HEK293 (cell line): ENCODE measurements around the gene SLC39A11.

Experiments used
- CTCF ChIA-PET: fragments of 350-600 bp; formaldehyde crosslinking; extraction: SDS; loops from one replicate; lab custom pipeline; 2021; ENCODE audit warnings: antibody characterized with exemption; lab: Yijun Ruan, JAX
- POLR2A ChIA-PET: fragments of 300-600 bp; formaldehyde crosslinking; extraction: SDS; loops from one replicate; lab custom pipeline; 2020; ENCODE audit warnings: antibody characterized with exemption, inconsistent platforms; lab: Yijun Ruan, JAX
- H3K27ac ChIP-seq: fragments of 200-500 bp; sonication (Bioruptor generic); 2 replicates; pipeline ENCODE4 v1.5.1; 2014; ENCODE audit warnings: low read depth, low read length, control low read depth, inconsistent platforms; ENCODE audit errors: extremely low read depth
- H3K36me3 ChIP-seq, 2 experiments: fragments of 200-500 bp in 1 of 2; sonication (Bioruptor generic) in 1 of 2; 1 replicate in 1 of 2; 2 replicates in 1 of 2; pipeline ENCODE4 v1.5.1; 2014 to 2017; ENCODE audit warnings: inconsistent platforms in 2 of 2, low read length in 2 of 2; ENCODE audit not compliant: control insufficient read depth in 2 of 2, insufficient read depth in 1 of 2
- H3K4me1 ChIP-seq: fragments of 200-500 bp; sonication (Bioruptor generic); 2 replicates; pipeline ENCODE4 v1.5.1; 2014; ENCODE audit warnings: mild to moderate bottlenecking, low read length, inconsistent platforms; ENCODE audit not compliant: control insufficient read depth, insufficient read depth
- H3K4me3 ChIP-seq: 2 replicates; pipeline ENCODE4 v1.5.1; 2011; ENCODE audit warnings: low read depth, mild to moderate bottlenecking, control low read depth, low read length, moderate library complexity
- H3K9me3 ChIP-seq: fragments of 200-500 bp; sonication (Bioruptor generic); 2 replicates; pipeline ENCODE4 v1.5.1; 2014; ENCODE audit warnings: low read depth, low read length, inconsistent platforms; ENCODE audit not compliant: control insufficient read depth, insufficient read depth
- BCL11A ChIP-seq: fragments of 450-650 bp; formaldehyde crosslinking; IDR thresholded peaks from 2 replicates; pipeline ENCODE4 v1.5.1; 2016; ENCODE audit warnings: low read depth, missing biosample characterization, missing genetic modification characterization
- OVOL3 ChIP-seq: fragments of 450-650 bp; formaldehyde crosslinking; IDR thresholded peaks from 2 replicates; pipeline ENCODE4 v1.5.1; 2016; ENCODE audit warnings: missing biosample characterization, missing genetic modification characterization
- TRIM28 ChIP-seq: IDR thresholded peaks from 2 replicates; pipeline ENCODE4 v1.6.1; 2011; ENCODE audit warnings: low read length, control low read depth, borderline replicate concordance
- ZBTB17 ChIP-seq: fragments of 450-650 bp; formaldehyde crosslinking; IDR thresholded peaks from 2 replicates; pipeline ENCODE4 v1.5.1; 2016; ENCODE audit warnings: missing biosample characterization, missing genetic modification characterization
- ZEB2 ChIP-seq: fragments of 450-650 bp; formaldehyde crosslinking; IDR thresholded peaks from 2 replicates; pipeline ENCODE4 v1.5.1; 2016; ENCODE audit warnings: missing biosample characterization, missing genetic modification characterization
- ZNF132 ChIP-seq: fragments of 450-650 bp; formaldehyde crosslinking; IDR thresholded peaks from 2 replicates; pipeline ENCODE4 v1.5.1; 2017; ENCODE audit warnings: missing biosample characterization, missing genetic modification characterization, borderline replicate concordance
- ZNF146 ChIP-seq: fragments of 450-650 bp; formaldehyde crosslinking; IDR thresholded peaks from 2 replicates; pipeline ENCODE4 v1.5.1; 2016; ENCODE audit warnings: missing biosample characterization, missing genetic modification characterization
- ZNF394 ChIP-seq: fragments of 450-650 bp; formaldehyde crosslinking; IDR thresholded peaks from 2 replicates; pipeline ENCODE4 v1.5.1; 2016; ENCODE audit warnings: missing biosample characterization, missing genetic modification characterization, mild to moderate bottlenecking, moderate library complexity, borderline replicate concordance
- ZNF404 ChIP-seq: fragments of 450-650 bp; formaldehyde crosslinking; IDR thresholded peaks from 2 replicates; pipeline ENCODE4 v1.5.1; 2017; ENCODE audit warnings: missing biosample characterization, missing genetic modification characterization
- ZNF76 ChIP-seq: fragments of 450-650 bp; formaldehyde crosslinking; IDR thresholded peaks from 2 replicates; pipeline ENCODE4; 2016; ENCODE audit warnings: low read depth, missing biosample characterization, missing genetic modification characterization, borderline replicate concordance
- TF ChIP-seq, protein P1 (sequence below): fragments of 450-650 bp; formaldehyde crosslinking; IDR thresholded peaks from 2 replicates; pipeline ENCODE4 v1.5.1; 2017; ENCODE audit warnings: missing biosample characterization, missing genetic modification characterization

The SLC39A11 gene

DNA sequence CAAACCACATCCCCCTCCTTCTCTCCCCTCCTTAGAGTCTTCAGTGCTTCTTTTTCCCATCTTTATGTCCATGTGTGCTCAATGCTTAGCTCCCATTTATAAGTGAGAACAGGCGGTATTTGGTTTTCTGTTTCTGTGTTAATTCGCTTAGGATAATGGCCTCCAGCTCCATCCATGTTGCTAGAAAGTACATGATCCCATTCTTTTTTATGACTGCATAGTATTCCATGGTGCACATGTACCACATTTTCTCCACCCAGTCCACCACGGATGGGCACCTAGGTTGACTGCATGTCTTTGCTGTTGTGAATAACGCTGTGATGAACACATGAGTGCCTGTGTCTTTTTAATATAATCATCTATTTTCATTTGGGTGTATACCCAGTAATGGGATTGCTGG is 44.3 kb downstream of the SLC39A11 start:
- no peak overlapping the region for H3K27ac ChIP-seq
- no peaks in the 10 kb centered on the region for H3K4me1 ChIP-seq
- no peaks in the 10 kb centered on the region for H3K9me3 ChIP-seq
- H3K4me3 ChIP-seq = no peak overlapping the region
- CTCF ChIA-PET = interaction anchor here (0.6 to 1.4 kb wide), 2 partner anchors 62 to 207 kb away, joined by 3 read pairs; no protein-coding TSS in a partner anchor
- POLR2A ChIA-PET = no interaction called here
- no peaks in the 10 kb centered on the region for H3K36me3 ChIP-seq
- TF ChIP-seq, protein P1, sequence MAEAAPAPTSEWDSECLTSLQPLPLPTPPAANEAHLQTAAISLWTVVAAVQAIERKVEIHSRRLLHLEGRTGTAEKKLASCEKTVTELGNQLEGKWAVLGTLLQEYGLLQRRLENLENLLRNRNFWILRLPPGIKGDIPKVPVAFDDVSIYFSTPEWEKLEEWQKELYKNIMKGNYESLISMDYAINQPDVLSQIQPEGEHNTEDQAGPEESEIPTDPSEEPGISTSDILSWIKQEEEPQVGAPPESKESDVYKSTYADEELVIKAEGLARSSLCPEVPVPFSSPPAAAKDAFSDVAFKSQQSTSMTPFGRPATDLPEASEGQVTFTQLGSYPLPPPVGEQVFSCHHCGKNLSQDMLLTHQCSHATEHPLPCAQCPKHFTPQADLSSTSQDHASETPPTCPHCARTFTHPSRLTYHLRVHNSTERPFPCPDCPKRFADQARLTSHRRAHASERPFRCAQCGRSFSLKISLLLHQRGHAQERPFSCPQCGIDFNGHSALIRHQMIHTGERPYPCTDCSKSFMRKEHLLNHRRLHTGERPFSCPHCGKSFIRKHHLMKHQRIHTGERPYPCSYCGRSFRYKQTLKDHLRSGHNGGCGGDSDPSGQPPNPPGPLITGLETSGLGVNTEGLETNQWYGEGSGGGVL = no peak
- TF ChIP-seq ZNF146 = peak; percentile 84

DNA sequence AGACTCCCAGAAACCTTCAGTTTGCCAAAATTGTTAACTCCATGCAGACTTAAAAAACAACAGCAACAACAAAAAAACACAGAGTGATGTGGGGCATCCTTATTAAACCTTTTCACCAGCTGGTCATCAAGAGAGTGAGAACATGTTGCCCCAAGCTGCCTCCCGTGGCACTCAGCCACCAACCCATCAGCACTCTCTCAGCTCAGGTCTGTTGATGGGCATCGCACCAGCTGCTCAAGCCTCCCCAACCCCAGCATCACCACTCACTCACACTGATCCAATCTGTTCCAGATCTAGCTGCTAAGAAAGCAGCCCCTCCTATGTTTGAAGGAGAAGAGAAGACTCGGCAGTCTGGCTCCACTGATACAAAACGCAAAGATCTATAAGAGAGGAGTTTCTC is 46.8 kb downstream of the SLC39A11 start:
- TF ChIP-seq TRIM28 (no peak), ZNF394 (tag by site-specific recombination) (no peak), BCL11A (tag by site-specific recombination) (no peak), ZEB2 (tag by site-specific recombination) (no peak), ZNF76 (tag by site-specific recombination) (no peak), ZBTB17 (tag by site-specific recombination) (no peak)
- TF ChIP-seq, all 188 proteins: peak for 0
- ChIA-PET CTCF (interaction anchor here (0.7 to 1.2 kb wide), 2 partner anchors 60 to 320 kb away, joined by 3 read pairs; no protein-coding TSS in a partner anchor), POLR2A (no interaction called here)
- no peak overlapping the region for H3K27ac ChIP-seq
- no peak overlapping the region for H3K4me3 ChIP-seq
- H3K4me1 ChIP-seq = no peaks in the 10 kb centered on the region
- no peaks in the 10 kb centered on the region for H3K9me3 ChIP-seq
- H3K36me3 ChIP-seq = no peaks in the 10 kb centered on the region

DNA sequence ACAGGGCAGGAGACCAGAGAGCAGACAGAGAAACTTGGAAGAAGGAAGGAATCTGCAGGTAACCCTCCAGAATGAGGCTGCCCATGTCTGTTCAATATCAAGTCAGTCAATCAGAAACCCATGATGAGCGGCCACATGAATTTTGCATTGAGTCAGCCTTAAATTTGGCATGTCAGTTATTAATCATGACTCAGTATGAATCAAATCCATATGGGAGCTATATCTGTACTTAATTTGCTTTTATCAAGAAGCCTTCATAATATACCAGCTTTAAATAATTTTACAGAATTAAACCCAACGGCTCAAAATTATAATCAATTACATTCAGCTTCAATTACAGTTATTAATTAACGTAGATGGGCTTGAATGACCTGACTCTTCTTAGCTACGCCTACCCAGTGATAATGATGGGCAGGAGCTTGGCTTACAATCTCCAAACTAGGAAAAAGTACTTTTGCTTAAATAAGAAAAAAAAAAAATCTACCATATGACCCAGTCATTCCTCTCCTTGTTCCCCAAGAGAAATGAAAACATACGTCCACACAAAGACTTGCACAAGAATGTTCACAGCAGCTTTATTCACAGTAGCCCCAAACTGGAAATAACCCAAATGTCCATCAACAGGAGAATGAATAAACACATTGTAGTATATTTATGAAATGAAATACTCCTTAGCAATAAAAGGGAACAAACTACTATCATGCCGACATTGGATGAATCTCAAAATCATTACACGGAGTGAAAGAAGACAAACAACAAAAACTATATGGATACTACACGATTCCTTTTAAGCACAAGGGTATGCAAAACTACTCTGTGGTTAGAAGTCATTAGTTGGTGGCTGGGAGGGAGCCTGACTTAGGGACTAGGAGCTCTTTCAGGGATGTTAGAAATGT is 48.6 kb downstream of the SLC39A11 start:
- H3K9me3 ChIP-seq = no peaks in the 10 kb centered on the region
- TF ChIP-seq OVOL3 (tag by site-specific recombination) = no peak
- TF ChIP-seq ZNF132 (tag by site-specific recombination) = no peak
- TF ChIP-seq, all 188 proteins: peak for 0
- no peaks in the 10 kb centered on the region for H3K36me3 ChIP-seq
- H3K4me1 ChIP-seq = no peaks in the 10 kb centered on the region
- POLR2A ChIA-PET = interaction anchor here (0.5 to 0.6 kb wide), 2 partner anchors 69 to 322 kb away, joined by 5 to 6 read pairs; no protein-coding TSS in a partner anchor
- H3K27ac ChIP-seq = no peak overlapping the region
- H3K4me3 ChIP-seq = no peak overlapping the region
- CTCF ChIA-PET = interaction anchor here (1.4 kb wide), 1 partner anchor 58 kb away, joined by 8 read pairs; no protein-coding TSS in a partner anchor

DNA sequence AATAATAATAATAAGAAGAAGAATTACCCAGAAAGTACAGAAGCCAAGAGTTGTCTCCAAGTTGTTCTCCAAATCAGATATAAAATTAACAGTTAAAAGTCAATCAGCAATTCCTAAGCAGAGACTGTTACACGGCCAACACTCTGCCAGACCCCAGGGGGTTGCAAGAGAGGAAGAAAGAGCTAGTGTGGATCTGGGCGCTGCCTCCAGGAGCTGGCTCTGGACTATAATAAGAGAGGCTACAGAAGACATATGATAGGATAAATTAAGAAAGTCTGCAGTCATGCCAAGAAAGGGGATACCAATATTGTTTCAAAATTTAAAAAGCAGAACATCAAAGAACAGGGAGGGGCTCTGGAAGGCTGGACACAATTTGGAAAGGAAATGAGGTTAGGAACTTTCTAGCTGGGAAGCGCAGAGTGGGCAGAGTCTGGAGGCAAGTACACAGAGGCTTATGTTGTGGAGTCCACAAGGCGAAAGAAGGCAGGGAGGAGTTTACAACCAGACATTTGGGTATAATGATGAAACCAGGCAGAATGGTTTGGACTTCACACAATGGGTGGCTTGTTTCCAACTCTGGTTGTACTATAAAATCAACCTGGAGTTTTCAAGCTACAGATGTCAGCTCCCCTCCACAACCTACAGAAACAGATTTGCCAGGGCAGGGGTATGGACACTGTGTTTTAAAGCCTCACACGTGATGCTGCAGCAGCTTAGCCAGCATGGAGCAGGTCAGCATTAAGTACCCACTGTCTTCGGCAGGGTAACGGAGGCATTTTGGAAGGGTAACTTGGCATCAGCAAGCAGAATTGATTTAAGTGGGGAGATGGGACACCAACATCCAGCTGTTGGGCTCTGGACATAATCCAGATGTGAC is 49.4 kb downstream of the SLC39A11 start:
- Histone ChIP-seq H3K4me1 (no peaks in the 10 kb centered on the region), H3K27ac (no peak overlapping the region), H3K36me3 (no peaks in the 10 kb centered on the region), H3K4me3 (no peak overlapping the region), H3K9me3 (no peaks in the 10 kb centered on the region)
- ChIA-PET POLR2A (no interaction called here), CTCF (interaction anchor here (1.2 to 1.4 kb wide), 2 partner anchors 57 to 484 kb away, joined by 3 to 8 read pairs; no protein-coding TSS in a partner anchor)
- TF ChIP-seq ZNF404 (tag by site-specific recombination) = no peak
